DND-41 (cell line): ENCODE measurements around the gene MACROD1.

Experiments
- CTCF ChIP-seq: IDR thresholded peaks from 2 replicates; pipeline ENCODE4 v1.5.1; 2012; ENCODE audit warnings: borderline replicate concordance, low read length, moderate library complexity, mild to moderate bottlenecking; ENCODE audit not compliant: poor library complexity, severe bottlenecking; ENCODE audit errors: extremely low read depth
- EZH2 ChIP-seq: IDR thresholded peaks from 3 replicates; pipeline ENCODE4 v1.6.1; 2012; ENCODE audit warnings: borderline replicate concordance, low read depth, mild to moderate bottlenecking, moderate library complexity, low read length, inconsistent platforms; ENCODE audit not compliant: severe bottlenecking

GRCh38 chr11:64150051-64150450, 15.9 kb downstream of the MACROD1 start:
- TF ChIP-seq CTCF (no peak), EZH2 (no peak)
